ENCODE results near the gene WDR20.

DNA sequence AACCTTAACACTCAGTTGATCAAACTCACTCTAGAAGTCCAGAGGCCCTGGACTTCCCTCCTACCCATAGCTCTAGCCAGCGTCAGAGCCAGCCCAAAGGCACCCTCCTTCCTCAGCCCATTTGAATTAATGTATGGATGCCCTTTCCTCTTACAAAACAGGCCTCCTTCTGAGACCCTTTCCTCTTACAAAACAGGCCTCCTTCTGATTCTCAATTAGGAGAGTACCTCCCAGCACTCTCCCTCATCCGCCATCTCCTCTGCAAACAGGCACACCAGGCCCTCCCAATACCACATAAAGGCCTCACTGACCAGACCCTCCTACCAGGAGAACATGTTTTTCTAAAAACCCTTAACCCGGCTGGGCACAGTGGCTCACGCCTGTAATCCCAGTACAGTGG lies 99.5 kb downstream of the WDR20 start:
- TF ChIP-seq, protein P1, sequence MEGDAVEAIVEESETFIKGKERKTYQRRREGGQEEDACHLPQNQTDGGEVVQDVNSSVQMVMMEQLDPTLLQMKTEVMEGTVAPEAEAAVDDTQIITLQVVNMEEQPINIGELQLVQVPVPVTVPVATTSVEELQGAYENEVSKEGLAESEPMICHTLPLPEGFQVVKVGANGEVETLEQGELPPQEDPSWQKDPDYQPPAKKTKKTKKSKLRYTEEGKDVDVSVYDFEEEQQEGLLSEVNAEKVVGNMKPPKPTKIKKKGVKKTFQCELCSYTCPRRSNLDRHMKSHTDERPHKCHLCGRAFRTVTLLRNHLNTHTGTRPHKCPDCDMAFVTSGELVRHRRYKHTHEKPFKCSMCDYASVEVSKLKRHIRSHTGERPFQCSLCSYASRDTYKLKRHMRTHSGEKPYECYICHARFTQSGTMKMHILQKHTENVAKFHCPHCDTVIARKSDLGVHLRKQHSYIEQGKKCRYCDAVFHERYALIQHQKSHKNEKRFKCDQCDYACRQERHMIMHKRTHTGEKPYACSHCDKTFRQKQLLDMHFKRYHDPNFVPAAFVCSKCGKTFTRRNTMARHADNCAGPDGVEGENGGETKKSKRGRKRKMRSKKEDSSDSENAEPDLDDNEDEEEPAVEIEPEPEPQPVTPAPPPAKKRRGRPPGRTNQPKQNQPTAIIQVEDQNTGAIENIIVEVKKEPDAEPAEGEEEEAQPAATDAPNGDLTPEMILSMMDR (conservative IDR thresholded peaks at IDR 0.05; ENCODE audit: low read length), result no peak
- TF ChIP-seq EZH2phosphoT487 (IDR thresholded peaks at IDR 0.05; ENCODE audit: borderline replicate concordance), result no peak

Measured in Loucy (cell line).